Testis (tissue), 3 donors: ENCODE measurements around the gene GFRA4. TPM values are rescaled to one million over a fixed set of nuclear protein-coding genes. Genes with fewer than 3 reads are reported as not detected.

Experiments
- DNase-seq: peaks from one replicate; pipeline ENCODE4 v3.0.0-alpha.2; 2019
- H3K27ac ChIP-seq, 2 donors: fragments of 200-600 bp; sonication (generic); one replicate each; pipeline ENCODE4 v1.5.1; 2019
- H3K27me3 ChIP-seq: fragments of 200-600 bp; sonication (generic); one replicate; pipeline ENCODE4 v1.5.1; 2019
- H3K36me3 ChIP-seq: fragments of 200-600 bp; sonication (generic); one replicate; pipeline ENCODE4 v1.5.1; 2017; ENCODE audit warnings: low read depth; ENCODE audit errors: missing control alignments
- H3K4me1 ChIP-seq: fragments of 200-600 bp; sonication (generic); one replicate; pipeline ENCODE4 v1.5.1; 2019
- H3K4me3 ChIP-seq, 2 donors: fragments of 200-600 bp; sonication (generic); one replicate each; pipeline ENCODE4 v1.5.1; 2017 to 2019
- H3K9me3 ChIP-seq: fragments of 200-600 bp; sonication (generic); one replicate; pipeline ENCODE4 v1.5.1; 2017
- CTCF ChIP-seq, 3 experiments: fragments of 450-650 bp in 2 of 3; fragments of 200-600 bp in 1 of 3; sonication (generic) in 1 of 3; IDR thresholded peaks; one replicate each; pipeline ENCODE4 v1.5.1; 2016 to 2019; ENCODE audit warnings: antibody characterized with exemption in 3 of 3, mild to moderate bottlenecking in 2 of 3, moderate library complexity in 1 of 3
- POLR2A ChIP-seq: fragments of 450-650 bp; IDR thresholded peaks from one replicate; pipeline ENCODE4 v1.6.1; 2017; ENCODE audit warnings: antibody characterized with exemption, mild to moderate bottlenecking, moderate library complexity
- WGBS, 2 donors: methylation state at CpG; one replicate each; pipeline ENCODE4 v1.1.5; 2018; 5-methylcytosine and 5-hydroxymethylcytosine counted together
- intact Hi-C: fragments of 100-400 bp; cut with DNase I; formaldehyde crosslinking; loops from one replicate; pipeline ENCODE4 v1.15.1; 2023; ENCODE audit warnings: low total_unique reads
- polyA plus RNA-seq: library from polyadenylated mRNA; stranded (reverse); fragments of 350-450 nt; fragmentation: Illumina TruSeq; extraction: RNeasy Lipid Tissue Mini Kit (QIAGEN cat#74804); gene quantifications from one replicate; pipeline ENCODE4 v1.2.3, GENCODE V29; 2014; ENCODE audit warnings: low read depth, low replicate concordance; ENCODE audit not compliant: insufficient read depth
- total RNA-seq, 2 donors: library from RNA; depleted of rRNA; stranded (reverse); fragments of >200 nt; gene quantifications; one replicate each; pipeline ENCODE4 v1.2.3, GENCODE V29; 2016

Gene GFRA4
- total and polyA plus RNA-seq, 3 donors from 2014 or later: 0.31 to 0.74 (median 0.51) TPM

GRCh38 chr20:3659492-3660261 lies 3.5 kb downstream of the GFRA4 start:
- no peak overlapping the region for H3K4me3 ChIP-seq
- intact Hi-C loops: no loop called here
- WGBS, 2 donors: 65 to 69% methylated on average over 4 to 12 of the region's 12 CpGs
- no peak for DNase-seq
- no peaks in the 10 kb centered on the region for H3K36me3 ChIP-seq
- H3K4me1 ChIP-seq: no peaks in the 10 kb centered on the region
- no peaks in the 10 kb centered on the region for H3K27me3 ChIP-seq
- H3K9me3 ChIP-seq: no peaks in the 10 kb centered on the region
- TF ChIP-seq POLR2A: no peak
- TF ChIP-seq CTCF (IDR thresholded peaks at IDR 0.05): no peak
- H3K27ac ChIP-seq: no peak overlapping the region

- no peak for TF ChIP-seq CTCF (IDR thresholded peaks at IDR 0.05)
- no peak for TF ChIP-seq POLR2A
- H3K4me3 ChIP-seq: no peak overlapping the region
- H3K4me1 ChIP-seq: no peaks in the 10 kb centered on the region
- H3K27ac ChIP-seq: no peak overlapping the region
- no peaks in the 10 kb centered on the region for H3K27me3 ChIP-seq
- DNase-seq: no peak
- no peaks in the 10 kb centered on the region for H3K36me3 ChIP-seq
- H3K9me3 ChIP-seq: no peaks in the 10 kb centered on the region
- WGBS, 2 donors: 63 to 65% methylated on average over 8 of the region's 8 CpGs
- intact Hi-C loops: no loop called here
Observed at GRCh38 chr20:3658716-3659491, 4.3 kb downstream of the GFRA4 start.

- WGBS, 2 donors: 84 to 86% methylated on average over 5 to 7 of the region's 7 CpGs
- H3K4me1 ChIP-seq: no peaks in the 10 kb centered on the region
- no peaks in the 10 kb centered on the region for H3K36me3 ChIP-seq
- no peak overlapping the region for H3K27ac ChIP-seq
- intact Hi-C loops: no loop called here
- no peaks in the 10 kb centered on the region for H3K9me3 ChIP-seq
- no peak for DNase-seq
- H3K4me3 ChIP-seq: no peak overlapping the region
- TF ChIP-seq CTCF (IDR thresholded peaks at IDR 0.05) (no peak), POLR2A (no peak)
- H3K27me3 ChIP-seq: no peaks in the 10 kb centered on the region
Observed at GRCh38 chr20:3658019-3658715, 5.0 kb downstream of the GFRA4 start.

- H3K27ac ChIP-seq: no peak overlapping the region
- no peaks in the 10 kb centered on the region for H3K27me3 ChIP-seq
- no peaks in the 10 kb centered on the region for H3K9me3 ChIP-seq
- intact Hi-C loops: no loop called here
- 71 to 91% methylated on average over 4 of the region's 4 CpGs for WGBS, 2 donors
- H3K36me3 ChIP-seq: no peaks in the 10 kb centered on the region
- no peak for TF ChIP-seq POLR2A
- TF ChIP-seq CTCF (IDR thresholded peaks at IDR 0.05): no peak
- DNase-seq: no peak
- H3K4me1 ChIP-seq: no peaks in the 10 kb centered on the region
- H3K4me3 ChIP-seq: no peak overlapping the region
Observed at GRCh38 chr20:3655131-3655405, 8.1 kb downstream of the GFRA4 start.
